OCI-LY1 (cell line): ENCODE results near the gene SLAIN2.
"Not testable (repeated sequence)": the region's sequence is repeated elsewhere in the genome, so short reads cannot be mapped to it uniquely, and the experiment has no call there.

Source experiments
- H2AFZ ChIP-seq: fragments of 200-600 bp; sonication (generic), shearing (Covaris generic); 2 replicates; pipeline ENCODE4 v1.6.0; 2014; ENCODE audit warnings: antibody characterized with exemption, mild to moderate bottlenecking, low read length
- H3F3A ChIP-seq: fragments of 200-600 bp; sonication (generic), shearing (Covaris generic); 2 replicates; pipeline ENCODE4 v1.6.0; 2014; ENCODE audit warnings: mild to moderate bottlenecking, antibody characterized with exemption, low read length, moderate library complexity; ENCODE audit not compliant: insufficient read depth
- H3K27ac ChIP-seq: fragments of 200-600 bp; sonication (generic); 2 replicates; pipeline ENCODE4 v1.5.1; 2014; ENCODE audit warnings: low read length, mixed run types, mild to moderate bottlenecking, low read depth; ENCODE audit not compliant: poor library complexity, severe bottlenecking
- H3K27me3 ChIP-seq: fragments of 200-600 bp; sonication (generic); 2 replicates; pipeline ENCODE4 v1.6.0; 2014; ENCODE audit warnings: antibody characterized with exemption, mild to moderate bottlenecking, low read length, moderate library complexity; ENCODE audit not compliant: insufficient read depth
- H3K36me3 ChIP-seq: fragments of 200-600 bp; sonication (generic); 2 replicates; pipeline ENCODE4 v1.6.1; 2014; ENCODE audit warnings: mild to moderate bottlenecking, antibody characterized with exemption, low read length, moderate library complexity, mixed read lengths; ENCODE audit not compliant: insufficient read depth
- H3K4me1 ChIP-seq: fragments of 200-600 bp; sonication (generic); 2 replicates; pipeline ENCODE4 v1.5.1; 2014; ENCODE audit warnings: mild to moderate bottlenecking, low read length, moderate library complexity; ENCODE audit not compliant: insufficient read depth, severe bottlenecking
- H3K4me2 ChIP-seq: fragments of 200-600 bp; sonication (generic), shearing (Covaris generic); 2 replicates; pipeline ENCODE4 v1.6.1; 2014; ENCODE audit warnings: low read length
- H3K4me3 ChIP-seq: fragments of 200-600 bp; sonication (generic); 2 replicates; pipeline ENCODE4 v1.5.1; 2014; ENCODE audit warnings: low read length, low read depth, mild to moderate bottlenecking, mixed read lengths; ENCODE audit not compliant: poor library complexity, severe bottlenecking
- H3K79me2 ChIP-seq: fragments of 200-600 bp; shearing (Covaris generic); 2 replicates; pipeline ENCODE4 v1.6.1; 2016; ENCODE audit warnings: mixed run types, low read length, mixed read lengths; ENCODE audit not compliant: insufficient read depth
- H3K9ac ChIP-seq: fragments of 200-600 bp; sonication (generic), shearing (Covaris generic); 2 replicates; pipeline ENCODE4 v1.6.1; 2014; ENCODE audit warnings: mild to moderate bottlenecking, low read length, mixed read lengths
- H3K9me2 ChIP-seq: fragments of 200-600 bp; sonication (generic), shearing (Covaris generic); 2 replicates; pipeline ENCODE4 v1.6.1; 2014; ENCODE audit warnings: low read depth, mild to moderate bottlenecking, low read length, mixed read lengths
- H3K9me3 ChIP-seq: fragments of 200-600 bp; shearing (Covaris generic); 2 replicates; pipeline ENCODE4 v1.6.1; 2014; ENCODE audit warnings: low read length, mixed read lengths
- H4K20me1 ChIP-seq: fragments of 200-600 bp; sonication (generic), shearing (Covaris generic); 2 replicates; pipeline ENCODE4 v1.6.0; 2016; ENCODE audit warnings: mild to moderate bottlenecking, low read length; ENCODE audit not compliant: insufficient read depth
- CTCF ChIP-seq: fragments of 200-600 bp; sonication (generic), shearing (Covaris generic); IDR thresholded peaks from 2 replicates; pipeline ENCODE4 v1.5.1; 2017; ENCODE audit warnings: mild to moderate bottlenecking, antibody characterized with exemption, low read length, moderate library complexity, mixed read lengths
- EZH2 ChIP-seq: fragments of 200-600 bp; sonication (generic), shearing (Covaris generic); IDR thresholded peaks from 2 replicates; pipeline ENCODE4 v1.8.0; 2017; ENCODE audit warnings: borderline replicate concordance, mixed run types, mild to moderate bottlenecking, antibody characterized with exemption, low read length, moderate library complexity, mixed read lengths

SLAIN2 gene

GRCh38 chr4:48432017-48432416 lies 90.7 kb downstream of the SLAIN2 start:
- H2AFZ ChIP-seq, result no peak overlapping the region
- no peak overlapping the region for H3K4me2 ChIP-seq
- H3K27ac ChIP-seq, result no peak overlapping the region
- no peaks in the 10 kb centered on the region for H4K20me1 ChIP-seq
- no peaks in the 10 kb centered on the region for H3K27me3 ChIP-seq
- H3K9me3 ChIP-seq, result no peaks in the 10 kb centered on the region
- H3K9ac ChIP-seq, result no peak overlapping the region
- H3K4me1 ChIP-seq, result no peaks in the 10 kb centered on the region
- no peak for TF ChIP-seq EZH2
- no peak for TF ChIP-seq CTCF
- no peaks in the 10 kb centered on the region for H3K36me3 ChIP-seq
- no peaks in the 10 kb centered on the region for H3F3A ChIP-seq
- H3K4me3 ChIP-seq, result no peak overlapping the region
- H3K79me2 ChIP-seq, result no peaks in the 10 kb centered on the region
- H3K9me2 ChIP-seq, result no peaks in the 10 kb centered on the region

GRCh38 chr4:48436318-48436717 lies 95.0 kb downstream of the SLAIN2 start:
- Histone ChIP-seq H2AFZ (no peak overlapping the region), H3K4me1 (no peaks in the 10 kb centered on the region), H3K9me2 (no peaks in the 10 kb centered on the region), H3K27ac (no peak overlapping the region), H3F3A (no peaks in the 10 kb centered on the region), H3K9me3 (no peaks in the 10 kb centered on the region), H3K4me2 (no peak overlapping the region), H3K79me2 (no peaks in the 10 kb centered on the region), H3K27me3 (no peaks in the 10 kb centered on the region), H3K9ac (no peak overlapping the region), H3K4me3 (no peak overlapping the region), H3K36me3 (no peaks in the 10 kb centered on the region), H4K20me1 (no peaks in the 10 kb centered on the region)
- TF ChIP-seq EZH2, result no peak

GRCh38 chr4:48439988-48440387 lies 98.7 kb downstream of the SLAIN2 start:
- H3K36me3 ChIP-seq, result no peaks in the 10 kb centered on the region
- no peak overlapping the region for H3K27ac ChIP-seq
- TF ChIP-seq CTCF, result no peak
- TF ChIP-seq EZH2, result no peak
- no peaks in the 10 kb centered on the region for H3K27me3 ChIP-seq
- no peak overlapping the region for H2AFZ ChIP-seq
- H3K4me3 ChIP-seq, result no peak overlapping the region
- H3K4me1 ChIP-seq, result no peaks in the 10 kb centered on the region
- no peaks in the 10 kb centered on the region for H4K20me1 ChIP-seq
- H3K9me3 ChIP-seq, result no peaks in the 10 kb centered on the region
- H3K9ac ChIP-seq, result no peak overlapping the region
- H3K4me2 ChIP-seq, result no peak overlapping the region
- no peaks in the 10 kb centered on the region for H3F3A ChIP-seq
- no peaks in the 10 kb centered on the region for H3K9me2 ChIP-seq
- no peaks in the 10 kb centered on the region for H3K79me2 ChIP-seq

GRCh38 chr4:48440914-48441313 lies 99.6 kb downstream of the SLAIN2 start:
- H3K4me3 ChIP-seq, H3K27ac ChIP-seq, H3K9me2 ChIP-seq, H4K20me1 ChIP-seq, H2AFZ ChIP-seq, H3K9ac ChIP-seq, H3K4me2 ChIP-seq, H3K4me1 ChIP-seq, H3K36me3 ChIP-seq, H3K79me2 ChIP-seq, H3F3A ChIP-seq, H3K27me3 ChIP-seq, H3K9me3 ChIP-seq: not testable (repeated sequence)
